ENCODE measurements around the gene RAB9B.

RAB9B gene

DNA sequence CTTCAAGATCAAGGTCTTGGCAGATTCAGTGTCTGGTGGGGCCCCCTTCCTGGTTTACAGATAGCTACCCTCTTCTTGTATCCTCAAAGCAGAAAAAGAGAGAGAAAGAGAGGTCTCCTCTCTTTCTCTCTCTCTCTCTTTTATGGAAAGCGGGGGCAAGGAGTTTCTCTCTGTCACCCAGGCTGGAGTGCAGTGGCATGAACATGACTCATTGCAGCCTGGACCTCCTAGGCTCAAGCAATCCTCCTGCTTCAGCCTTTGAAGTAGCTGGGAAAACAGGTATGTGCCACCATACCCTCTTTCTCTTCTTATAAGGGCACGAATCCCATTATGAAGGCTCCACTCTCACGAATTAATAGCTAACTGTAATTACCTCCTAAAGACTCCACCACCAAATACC is 20.2 kb downstream of the RAB9B start:
- no peak for DNase-seq (ENCODE audit: low spot score)

- no peak for DNase-seq (ENCODE audit: low spot score)
These were observed 25.1 kb downstream of the RAB9B start for GRCh38 chrX:103806862-103807474.

- DNase-seq (ENCODE audit: low spot score): no peak
These were observed 26.2 kb downstream of the RAB9B start for GRCh38 chrX:103805860-103806259.

DNA sequence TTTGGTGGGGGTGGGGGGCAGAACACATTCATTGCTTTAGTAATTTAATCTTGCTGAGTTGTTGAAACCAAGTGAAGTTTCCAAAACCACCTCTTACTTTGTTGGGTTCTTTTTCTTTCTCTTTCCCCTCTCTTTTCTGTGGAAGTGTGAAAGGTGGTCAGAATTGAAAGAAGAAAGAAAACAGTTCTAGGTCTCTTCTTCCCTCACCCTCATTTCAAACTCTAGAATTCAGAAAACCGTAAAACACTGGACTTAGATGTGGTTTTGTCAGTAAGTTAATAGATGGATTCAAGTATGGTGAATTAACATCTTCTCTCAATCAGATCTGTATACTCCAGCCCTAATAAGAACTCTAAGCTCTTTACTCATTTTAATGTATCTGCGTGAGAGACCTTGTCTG is 31.7 kb downstream of the RAB9B start:
- no peak for DNase-seq (ENCODE audit: low spot score)

- DNase-seq (ENCODE audit: low spot score): no peak
These were observed 34.4 kb downstream of the RAB9B start for GRCh38 chrX:103797691-103798090.

DNA sequence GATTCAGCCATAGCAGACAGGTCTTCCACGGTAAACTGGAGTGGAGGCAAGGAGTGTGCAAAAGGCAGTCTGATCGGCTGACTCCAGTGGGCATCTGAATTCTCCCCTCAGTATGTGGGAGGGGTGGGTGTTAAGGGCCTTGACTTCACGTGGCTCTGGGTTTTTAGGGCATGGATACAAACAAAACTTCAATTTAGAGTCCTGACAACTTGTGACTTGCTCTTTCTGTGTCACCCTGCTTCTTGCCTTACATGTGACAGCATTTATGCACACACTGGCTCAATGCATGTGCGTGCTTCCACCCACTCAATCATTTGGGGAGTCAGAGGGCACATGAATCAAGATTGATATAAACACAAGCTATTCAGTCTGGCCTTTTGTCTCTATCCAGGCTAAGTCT is 37.9 kb downstream of the RAB9B start:
- DNase-seq (ENCODE audit: low spot score): no peak

- DNase-seq (ENCODE audit: low spot score): no peak
These were observed 38.5 kb downstream of the RAB9B start for GRCh38 chrX:103793545-103793940.

GRCh38 chrX:103792916-103793544 is 39.0 kb downstream of the RAB9B start:
- no peak for DNase-seq (ENCODE audit: low spot score)

DNA sequence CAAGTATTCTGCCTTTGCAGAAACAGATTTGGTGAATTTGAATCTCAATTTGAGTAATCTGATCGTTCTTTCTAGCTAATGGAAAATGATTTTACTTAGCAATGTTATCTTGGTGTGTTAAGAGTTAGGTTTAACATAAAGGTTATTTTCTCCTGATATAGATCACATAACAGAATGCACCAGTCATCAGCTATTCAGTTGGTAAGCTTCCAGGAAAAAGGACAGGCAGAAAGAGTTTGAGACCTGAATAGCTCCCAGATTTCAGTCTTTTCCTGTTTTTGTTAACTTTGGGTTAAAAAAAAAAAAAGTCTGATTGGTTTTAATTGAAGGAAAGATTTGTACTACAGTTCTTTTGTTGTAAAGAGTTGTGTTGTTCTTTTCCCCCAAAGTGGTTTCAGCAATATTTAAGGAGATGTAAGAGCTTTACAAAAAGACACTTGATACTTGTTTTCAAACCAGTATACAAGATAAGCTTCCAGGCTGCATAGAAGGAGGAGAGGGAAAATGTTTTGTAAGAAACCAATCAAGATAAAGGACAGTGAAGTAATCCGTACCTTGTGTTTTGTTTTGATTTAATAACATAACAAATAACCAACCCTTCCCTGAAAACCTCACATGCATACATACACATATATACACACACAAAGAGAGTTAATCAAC is 40.1 kb downstream of the RAB9B start:
- DNase-seq (ENCODE audit: low spot score): no peak

- DNase-seq (ENCODE audit: low spot score): no peak
These were observed 40.8 kb downstream of the RAB9B start for GRCh38 chrX:103791228-103791627.

DNA sequence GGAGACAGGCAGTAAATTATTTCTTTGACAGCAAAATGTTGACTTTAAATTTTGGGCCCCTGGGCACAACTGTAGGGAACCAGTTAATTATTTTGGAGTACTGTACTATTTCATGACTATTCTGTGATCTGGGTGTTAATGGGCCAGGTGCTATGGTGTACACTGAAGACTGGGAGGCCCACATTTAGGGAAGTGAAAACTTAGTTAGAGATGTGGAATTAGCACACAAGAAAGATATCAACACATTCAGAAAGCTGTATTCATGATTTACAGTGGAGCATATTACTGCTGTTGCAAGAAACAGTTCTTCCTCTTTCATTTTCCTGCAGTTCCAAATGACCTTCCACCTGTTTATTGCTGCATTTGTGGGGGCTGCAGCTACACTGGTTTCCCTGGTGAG is 43.1 kb downstream of the RAB9B start:
- no peak for DNase-seq (ENCODE audit: low spot score)

DNA sequence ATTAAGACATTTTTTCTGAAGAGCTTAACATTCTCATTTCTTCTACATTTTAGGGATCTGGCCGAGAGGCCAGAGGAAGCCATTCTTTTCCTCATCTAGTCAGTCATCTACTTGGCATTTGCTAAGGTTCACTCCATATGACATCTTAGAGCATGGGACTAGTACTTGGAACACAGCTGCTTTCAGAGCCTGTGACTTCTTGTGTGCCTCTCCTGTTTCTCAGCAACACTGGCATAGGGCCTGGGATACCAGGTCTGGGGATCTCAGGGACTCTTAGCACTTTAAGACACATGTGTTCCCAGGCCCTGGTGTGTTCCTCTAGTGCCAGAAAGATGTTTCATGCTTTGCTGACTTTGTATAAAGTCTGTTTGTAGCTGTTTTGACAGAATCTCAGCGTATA is 48.1 kb downstream of the RAB9B start:
- no peak for DNase-seq (ENCODE audit: low spot score)

- no peak for DNase-seq (ENCODE audit: low spot score)
These were observed 48.9 kb downstream of the RAB9B start for GRCh38 chrX:103783196-103783595.

GRCh38 chrX:103782640-103783039 is 49.4 kb downstream of the RAB9B start:
- no peak for DNase-seq (ENCODE audit: low spot score)

DNA sequence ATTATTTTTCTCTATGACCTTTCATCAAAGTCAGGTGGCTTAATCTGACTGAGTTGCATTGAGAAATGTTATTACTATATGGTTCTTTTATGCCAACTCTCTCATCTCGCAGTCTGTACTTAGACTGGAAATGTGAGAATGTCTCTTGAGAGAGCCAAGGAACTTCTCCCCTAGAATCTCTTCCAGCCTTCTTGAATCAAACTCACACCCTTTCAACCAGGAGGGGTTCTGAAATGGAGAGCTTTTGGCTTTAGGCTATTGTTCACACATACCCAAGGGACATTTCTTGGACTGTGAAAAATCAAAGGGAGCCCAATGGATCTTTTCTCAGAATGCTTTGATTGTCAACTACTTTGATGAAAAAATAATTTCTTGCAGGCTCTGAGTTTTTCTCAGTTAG is 50.4 kb downstream of the RAB9B start:
- no peak for DNase-seq (ENCODE audit: low spot score)

GRCh38 chrX:103781062-103781402 is 51.0 kb downstream of the RAB9B start:
- DNase-seq (ENCODE audit: low spot score): no peak

DNA sequence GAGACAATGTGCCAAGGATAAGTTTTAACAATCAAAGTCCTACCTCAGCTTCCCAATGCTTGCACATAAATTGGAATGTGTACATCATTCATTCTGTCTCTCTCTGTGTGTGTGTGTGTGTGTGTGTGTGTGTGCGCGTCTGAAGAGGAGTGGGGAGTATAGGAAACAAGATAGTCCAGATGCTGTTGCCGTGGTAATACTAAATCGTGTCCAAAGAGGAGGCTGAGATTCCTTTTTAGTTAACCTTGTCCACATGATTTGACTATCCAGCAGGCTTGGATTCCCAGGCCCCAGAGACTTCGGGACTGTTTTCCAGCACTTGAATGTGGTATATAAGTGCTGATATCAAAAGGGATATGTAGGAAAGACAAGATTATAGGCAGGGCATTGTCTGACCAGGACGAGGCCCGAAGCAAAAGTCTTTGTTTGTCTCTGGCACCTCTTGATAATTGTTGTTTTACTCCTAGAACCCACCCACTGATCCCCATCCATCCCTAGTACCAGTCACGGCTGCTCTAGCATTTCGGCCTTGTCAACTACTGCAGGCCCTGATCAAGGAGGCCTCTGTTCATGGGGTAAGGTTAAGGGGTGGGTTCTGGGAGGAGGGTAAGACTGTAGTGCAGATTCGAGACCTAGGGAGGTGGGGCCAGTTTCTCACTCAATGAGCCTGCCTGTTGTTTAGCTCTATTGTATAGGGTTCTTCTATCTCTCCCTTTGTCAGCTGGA is 51.6 kb downstream of the RAB9B start:
- DNase-seq (ENCODE audit: low spot score): no peak

GRCh38 chrX:103779141-103779789 is 52.8 kb downstream of the RAB9B start:
- DNase-seq (ENCODE audit: low spot score): no peak

GRCh38 chrX:103776546-103776945 is 55.5 kb downstream of the RAB9B start, which contains the start of gene PLP1:
Gene PLP1, plus strand, starts transcription at chrX:103776840. Its CDS starts 156 bp downstream, at chrX:103776996.
- no peak for DNase-seq (ENCODE audit: low spot score)

GRCh38 chrX:103774070-103774642 is 57.9 kb downstream of the RAB9B start:
- peak; percentile 61 for DNase-seq (ENCODE audit: low spot score)

GRCh38 chrX:103773445-103773844 is 58.6 kb downstream of the RAB9B start:
- DNase-seq (ENCODE audit: low spot score): no peak
